ENCODE data around the gene STOM.

The STOM gene

GRCh38 chr9:121344184-121344583, 25.9 kb downstream of the STOM start:
- TF ChIP-seq CTCF (conservative IDR thresholded peaks at IDR 0.05) (no peak), ZFX (IDR thresholded peaks at IDR 0.05) (no peak)
- no peak overlapping the region for H3K27ac ChIP-seq

DNA sequence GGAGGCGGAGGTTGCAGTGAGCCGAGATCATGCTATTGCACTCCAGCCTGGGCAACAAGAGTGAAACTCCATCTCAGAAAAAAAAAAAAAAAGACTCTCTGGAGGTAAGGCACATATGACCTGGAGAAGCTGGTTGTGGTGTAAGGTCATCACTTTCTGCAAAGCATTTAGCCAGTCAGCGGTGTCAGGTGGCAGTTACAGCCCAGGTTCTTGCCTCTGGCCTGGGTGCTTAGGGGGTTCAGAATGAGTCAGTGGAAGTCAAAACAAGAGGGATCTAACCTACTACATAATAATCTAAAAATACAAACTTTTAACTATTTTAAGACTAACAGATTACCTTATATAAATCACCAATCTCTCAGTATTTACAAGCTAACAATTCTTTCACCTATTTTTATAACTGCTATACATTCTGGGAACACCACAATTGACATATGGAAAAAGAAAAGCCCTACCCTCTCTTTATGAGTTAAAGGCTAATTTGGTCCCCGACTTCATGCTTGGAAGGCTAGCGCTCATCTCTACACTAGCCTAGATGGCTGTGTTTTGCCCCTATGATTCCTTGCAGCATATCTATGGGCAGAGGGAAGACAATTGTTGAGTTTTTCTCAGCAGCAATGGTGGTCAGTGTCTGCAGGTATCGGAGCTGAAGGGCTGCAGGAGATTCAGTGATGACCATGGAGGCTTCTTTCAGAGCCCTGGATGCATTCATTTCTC, 29.2 kb downstream of the STOM start:
- TF ChIP-seq CTCF (conservative IDR thresholded peaks at IDR 0.05) (no peak), ZFX (IDR thresholded peaks at IDR 0.05) (no peak)

DNA sequence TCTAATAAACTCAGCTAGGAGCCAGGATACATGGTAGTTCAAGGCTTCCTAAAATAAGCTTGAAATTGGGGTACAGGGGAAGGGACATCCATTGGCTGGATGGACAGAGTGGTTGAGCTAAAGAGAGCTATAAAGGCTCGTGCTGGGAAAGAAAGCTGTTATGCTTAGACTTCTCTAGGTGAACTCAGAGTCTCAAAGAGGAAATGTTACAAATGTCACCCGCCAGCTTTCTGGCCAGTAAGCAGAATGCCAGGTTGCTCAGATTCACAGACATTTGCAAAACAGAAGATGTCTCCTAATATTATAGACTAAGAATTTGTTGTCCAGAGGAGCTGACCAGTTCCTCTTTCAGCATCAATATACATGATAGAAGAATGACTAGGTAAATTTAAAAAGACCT, 30.6 kb downstream of the STOM start:
- no peak overlapping the region for H3K27ac ChIP-seq
- TF ChIP-seq CTCF (conservative IDR thresholded peaks at IDR 0.05) = no peak
- TF ChIP-seq ZFX (IDR thresholded peaks at IDR 0.05) = no peak

More for the DNA sequence above, 29.2 kb downstream of the STOM start:
- H3K27ac ChIP-seq = no peak overlapping the region

- TF ChIP-seq CTCF (conservative IDR thresholded peaks at IDR 0.05) (no peak), ZFX (IDR thresholded peaks at IDR 0.05) (no peak)
- H3K27ac ChIP-seq = no peak overlapping the region
Measured at GRCh38 chr9:121336665-121337064, 33.4 kb downstream of the STOM start.

- TF ChIP-seq ZFX (IDR thresholded peaks at IDR 0.05) (no peak), CTCF (conservative IDR thresholded peaks at IDR 0.05) (no peak)
- H3K27ac ChIP-seq = no peak overlapping the region
Measured at GRCh38 chr9:121333950-121334773, 35.9 kb downstream of the STOM start.

- TF ChIP-seq CTCF (conservative IDR thresholded peaks at IDR 0.05) (no peak; the same call in 1 of the 2 replicates), ZFX (IDR thresholded peaks at IDR 0.05) (no peak)
- no peak overlapping the region for H3K27ac ChIP-seq
Measured at GRCh38 chr9:121331992-121332685, 37.9 kb downstream of the STOM start.

DNA sequence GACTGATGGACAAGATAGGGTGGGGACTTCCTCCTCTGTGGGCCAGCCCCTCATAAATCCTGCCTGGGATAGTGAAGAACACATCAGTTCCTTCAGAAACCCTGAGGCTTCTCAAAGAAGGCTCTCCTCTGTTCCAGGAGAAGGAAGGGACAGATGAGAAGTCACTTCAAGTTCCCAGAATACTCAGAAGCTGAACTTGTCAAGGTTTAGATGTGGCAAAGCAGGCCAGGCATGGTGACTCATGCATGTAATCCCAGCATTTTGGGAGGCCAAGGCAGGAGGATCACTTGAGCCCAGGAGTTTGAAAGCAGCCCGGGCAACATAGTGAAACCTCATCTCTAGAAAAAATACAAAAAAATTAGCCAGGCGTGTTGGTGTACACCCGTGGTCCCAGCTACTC, 38.5 kb downstream of the STOM start:
- TF ChIP-seq ZFX (IDR thresholded peaks at IDR 0.05) = no peak
- TF ChIP-seq CTCF (conservative IDR thresholded peaks at IDR 0.05) = no peak
- H3K27ac ChIP-seq = no peak overlapping the region

Data from C4-2B (cell line).